NCI-H146 (cell line): Measurements from ENCODE around the gene MARCHF3.
"Not testable (repeated sequence)": the region's sequence is repeated elsewhere in the genome, so short reads cannot be mapped to it uniquely, and the experiment has no call there.

Experiments
- DNase-seq: peaks from one replicate; lab custom pipeline; 2025; lab: John Stamatoyannopoulos, UW

MARCHF3 gene

GRCh38 chr5:126847826-126848251 lies 182.5 kb downstream of the MARCHF3 start:
- no peak for DNase-seq

GRCh38 chr5:126847456-126847820 lies 182.9 kb downstream of the MARCHF3 start:
- DNase-seq: no peak

GRCh38 chr5:126846744-126847455 lies 183.5 kb downstream of the MARCHF3 start:
- no peak for DNase-seq

GRCh38 chr5:126846344-126846743 lies 184.0 kb downstream of the MARCHF3 start:
- DNase-seq: no peak

- not testable (repeated sequence) for DNase-seq
Observed at GRCh38 chr5:126845470-126846070, 184.8 kb downstream of the MARCHF3 start.

- DNase-seq: not testable (repeated sequence)
Observed at GRCh38 chr5:126843375-126843774, 187.0 kb downstream of the MARCHF3 start.

GRCh38 chr5:126839407-126839806 lies 191.0 kb downstream of the MARCHF3 start:
- DNase-seq: not testable (repeated sequence)

GRCh38 chr5:126837906-126838539 lies 192.3 kb downstream of the MARCHF3 start:
- no peak for DNase-seq

- no peak for DNase-seq
Observed at GRCh38 chr5:126837242-126837641, 193.1 kb downstream of the MARCHF3 start.

GRCh38 chr5:126836778-126837177 lies 193.6 kb downstream of the MARCHF3 start:
- DNase-seq: no peak

GRCh38 chr5:126831156-126831555 lies 199.2 kb downstream of the MARCHF3 start:
- DNase-seq: no peak

GRCh38 chr5:126830061-126830460 lies 200.3 kb downstream of the MARCHF3 start:
- no peak for DNase-seq

GRCh38 chr5:126829098-126829497 lies 201.3 kb downstream of the MARCHF3 start:
- no peak for DNase-seq

GRCh38 chr5:126826619-126827215 lies 203.6 kb downstream of the MARCHF3 start:
- DNase-seq: no peak

- DNase-seq: no peak
Observed at GRCh38 chr5:126819253-126819652, 211.1 kb downstream of the MARCHF3 start.

GRCh38 chr5:126818736-126819135 lies 211.6 kb downstream of the MARCHF3 start:
- no peak for DNase-seq
